ENCODE data around the gene DAAM1. TPM values are rescaled to one million over a fixed set of nuclear protein-coding genes. Genes with fewer than 3 reads are reported as not detected.

The DAAM1 gene
- total RNA-seq, 1 donor from 2014 or later = 40.7 TPM

GRCh38 chr14:59352961-59353360 lies 164.5 kb downstream of the DAAM1 start:
- H3K27me3 Mint-ChIP-seq (ENCODE audit: low read depth) = no peaks in the 10 kb centered on the region
- H3K9me3 Mint-ChIP-seq (ENCODE audit: low read depth) = no peaks in the 10 kb centered on the region
- DNase-seq (ENCODE audit: low spot score) = no peak
- no peak overlapping the region for H3K4me3 Mint-ChIP-seq (ENCODE audit: unreplicated experiment)
- H3K36me3 Mint-ChIP-seq (ENCODE audit: low read depth) = peaks cover 24% of the 10 kb centered on the region
- TF ChIP-seq, protein P1, sequence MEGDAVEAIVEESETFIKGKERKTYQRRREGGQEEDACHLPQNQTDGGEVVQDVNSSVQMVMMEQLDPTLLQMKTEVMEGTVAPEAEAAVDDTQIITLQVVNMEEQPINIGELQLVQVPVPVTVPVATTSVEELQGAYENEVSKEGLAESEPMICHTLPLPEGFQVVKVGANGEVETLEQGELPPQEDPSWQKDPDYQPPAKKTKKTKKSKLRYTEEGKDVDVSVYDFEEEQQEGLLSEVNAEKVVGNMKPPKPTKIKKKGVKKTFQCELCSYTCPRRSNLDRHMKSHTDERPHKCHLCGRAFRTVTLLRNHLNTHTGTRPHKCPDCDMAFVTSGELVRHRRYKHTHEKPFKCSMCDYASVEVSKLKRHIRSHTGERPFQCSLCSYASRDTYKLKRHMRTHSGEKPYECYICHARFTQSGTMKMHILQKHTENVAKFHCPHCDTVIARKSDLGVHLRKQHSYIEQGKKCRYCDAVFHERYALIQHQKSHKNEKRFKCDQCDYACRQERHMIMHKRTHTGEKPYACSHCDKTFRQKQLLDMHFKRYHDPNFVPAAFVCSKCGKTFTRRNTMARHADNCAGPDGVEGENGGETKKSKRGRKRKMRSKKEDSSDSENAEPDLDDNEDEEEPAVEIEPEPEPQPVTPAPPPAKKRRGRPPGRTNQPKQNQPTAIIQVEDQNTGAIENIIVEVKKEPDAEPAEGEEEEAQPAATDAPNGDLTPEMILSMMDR (IDR thresholded peaks at IDR 0.05) = no peak
- H3K4me1 Mint-ChIP-seq (ENCODE audit: low read depth) = peaks cover 12% of the 10 kb centered on the region
- H3K27ac Mint-ChIP-seq (ENCODE audit: unreplicated experiment) = no peak overlapping the region

DNA sequence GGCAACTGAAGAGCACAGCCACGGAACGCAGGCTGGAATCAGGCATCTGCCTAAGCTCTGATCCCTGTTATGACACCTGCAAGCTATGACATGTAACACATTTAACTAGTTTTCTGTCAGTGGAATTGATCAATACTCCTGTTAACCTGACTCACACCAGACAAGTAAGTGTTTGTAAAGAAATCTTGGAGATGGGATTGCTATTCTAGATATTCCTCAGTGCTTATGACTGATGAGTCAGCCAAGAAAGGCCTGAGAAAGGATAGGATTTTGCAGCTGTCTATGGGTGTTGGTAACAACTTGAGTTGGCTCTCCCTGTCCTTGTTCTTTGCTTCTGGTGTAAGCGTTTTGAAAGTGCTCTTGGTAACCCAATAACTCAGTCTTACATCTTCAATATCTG lies 166.2 kb downstream of the DAAM1 start:
- no peak overlapping the region for H3K4me3 Mint-ChIP-seq (ENCODE audit: unreplicated experiment)
- DNase-seq (ENCODE audit: low spot score) = no peak
- TF ChIP-seq, protein P1 (IDR thresholded peaks at IDR 0.05) = no peak
- no peaks in the 10 kb centered on the region for H3K27me3 Mint-ChIP-seq (ENCODE audit: low read depth)
- H3K36me3 Mint-ChIP-seq (ENCODE audit: low read depth) = peaks cover 23% of the 10 kb centered on the region
- H3K4me1 Mint-ChIP-seq (ENCODE audit: low read depth) = peaks cover 24% of the 10 kb centered on the region
- no peaks in the 10 kb centered on the region for H3K9me3 Mint-ChIP-seq (ENCODE audit: low read depth)
- H3K27ac Mint-ChIP-seq (ENCODE audit: unreplicated experiment) = no peak overlapping the region

DNA sequence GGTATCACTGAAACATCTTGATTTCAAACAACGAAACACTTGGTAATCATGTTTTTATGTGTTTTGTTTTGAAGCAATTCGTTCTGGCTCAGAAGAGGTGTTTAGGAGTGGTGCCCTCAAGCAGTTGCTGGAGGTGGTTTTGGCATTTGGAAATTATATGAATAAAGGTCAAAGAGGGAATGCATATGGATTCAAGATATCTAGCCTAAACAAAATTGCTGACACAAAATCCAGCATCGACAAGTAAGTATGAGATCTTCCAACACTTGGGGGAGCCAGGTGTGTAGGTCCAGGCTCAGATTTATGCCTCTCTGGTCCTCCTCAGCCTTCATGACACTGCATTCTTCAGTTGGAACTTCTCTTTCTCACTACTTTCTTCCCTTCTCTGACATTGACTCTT lies 166.6 kb downstream of the DAAM1 start:
- no peak for DNase-seq (ENCODE audit: low spot score)
- TF ChIP-seq, protein P1 (IDR thresholded peaks at IDR 0.05) = no peak
- peaks cover 25% of the 10 kb centered on the region for H3K36me3 Mint-ChIP-seq (ENCODE audit: low read depth)
- H3K27ac Mint-ChIP-seq (ENCODE audit: unreplicated experiment) = no peak overlapping the region
- H3K4me3 Mint-ChIP-seq (ENCODE audit: unreplicated experiment) = no peak overlapping the region
- H3K4me1 Mint-ChIP-seq (ENCODE audit: low read depth) = peaks cover 29% of the 10 kb centered on the region
- no peaks in the 10 kb centered on the region for H3K9me3 Mint-ChIP-seq (ENCODE audit: low read depth)
- H3K27me3 Mint-ChIP-seq (ENCODE audit: low read depth) = no peaks in the 10 kb centered on the region

- Mint-ChIP-seq H3K4me3 (ENCODE audit: unreplicated experiment) (no peak overlapping the region), H3K36me3 (ENCODE audit: low read depth) (peaks cover 30% of the 10 kb centered on the region)
- TF ChIP-seq, protein P1 (IDR thresholded peaks at IDR 0.05) = no peak
Observed at GRCh38 chr14:59356312-59356711, 167.8 kb downstream of the DAAM1 start.

DNA sequence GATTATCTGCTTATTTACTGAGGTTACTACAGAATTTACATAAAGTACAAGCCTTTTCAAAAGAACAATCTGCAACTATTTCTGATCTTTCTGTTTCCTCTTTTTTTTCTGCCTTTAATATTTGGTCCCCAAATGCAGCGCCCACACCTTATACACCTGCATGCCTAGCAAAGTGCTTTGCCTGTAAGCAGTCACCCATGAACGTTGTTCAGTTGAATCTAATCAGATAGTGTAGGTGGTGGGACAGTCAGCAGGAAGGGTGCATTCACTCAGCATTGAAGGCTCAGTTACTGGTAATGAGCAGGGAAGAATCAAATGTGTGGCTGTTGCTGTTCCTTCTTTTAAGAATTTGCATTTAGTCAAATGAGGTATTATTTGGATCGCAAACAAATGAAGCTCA lies 168.3 kb downstream of the DAAM1 start:
- Mint-ChIP-seq H3K4me1 (ENCODE audit: low read depth) (peaks cover 40% of the 10 kb centered on the region), H3K4me3 (ENCODE audit: unreplicated experiment) (no peak overlapping the region), H3K36me3 (ENCODE audit: low read depth) (peaks cover 29% of the 10 kb centered on the region), H3K27me3 (ENCODE audit: low read depth) (no peaks in the 10 kb centered on the region), H3K27ac (ENCODE audit: unreplicated experiment) (no peak overlapping the region), H3K9me3 (ENCODE audit: low read depth) (no peaks in the 10 kb centered on the region)
- no peak for DNase-seq (ENCODE audit: low spot score)
- TF ChIP-seq, protein P1 (IDR thresholded peaks at IDR 0.05) = no peak

More at GRCh38 chr14:59356312-59356711, 167.8 kb downstream of the DAAM1 start:
- H3K27me3 Mint-ChIP-seq (ENCODE audit: low read depth) = no peaks in the 10 kb centered on the region
- no peaks in the 10 kb centered on the region for H3K9me3 Mint-ChIP-seq (ENCODE audit: low read depth)
- no peak for DNase-seq (ENCODE audit: low spot score)
- peaks cover 37% of the 10 kb centered on the region for H3K4me1 Mint-ChIP-seq (ENCODE audit: low read depth)
- no peak overlapping the region for H3K27ac Mint-ChIP-seq (ENCODE audit: unreplicated experiment)
